NCI-H2029 treated with DMSO at 0.1 percent for 48 hours (cell line): ENCODE results near the gene GRM1.

ENCODE experiments used
- DNase-seq: peaks from one replicate; lab custom pipeline; 2025; lab: John Stamatoyannopoulos, UW

Gene GRM1

DNA sequence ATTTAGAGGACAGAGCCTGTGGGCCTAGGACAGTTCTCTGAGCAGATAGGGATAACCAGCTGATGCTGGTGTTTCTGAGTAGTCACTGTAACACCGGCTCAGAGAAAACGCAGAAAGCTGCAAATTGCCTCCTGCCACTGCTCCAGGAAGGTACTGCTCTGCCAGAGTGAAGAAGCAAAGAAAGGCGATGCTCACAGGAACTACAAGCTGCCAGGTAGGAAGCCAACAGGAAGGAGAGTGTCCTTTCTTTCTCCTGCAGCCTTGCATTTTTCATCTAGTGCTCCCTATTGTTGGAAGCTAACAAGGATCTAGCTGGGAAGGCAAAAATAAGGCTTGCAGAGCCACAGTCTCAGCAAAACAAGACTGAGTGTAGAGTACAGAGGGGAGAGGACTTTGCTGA, 444.1 kb downstream of the GRM1 start:
- DNase-seq = no peak

DNA sequence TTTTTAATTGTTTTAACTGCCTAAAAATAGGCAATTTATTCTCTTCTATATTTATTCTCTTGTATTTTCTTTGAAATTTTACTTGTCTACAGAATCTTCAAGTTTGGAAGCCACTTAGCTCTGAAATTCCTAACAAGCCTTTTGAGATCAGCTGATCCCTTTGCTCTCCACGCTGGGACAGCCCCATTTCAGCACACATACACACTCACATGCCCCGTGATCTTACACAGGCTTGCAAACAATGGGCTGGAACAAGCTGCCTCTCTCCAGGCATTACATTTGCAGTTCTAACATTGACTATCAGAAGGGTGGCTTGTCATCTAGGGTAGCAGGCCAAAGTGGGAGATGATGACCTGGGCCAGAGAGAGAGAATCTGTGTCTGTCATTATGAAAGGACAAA, 452.7 kb downstream of the GRM1 start:
- no peak for DNase-seq

DNA sequence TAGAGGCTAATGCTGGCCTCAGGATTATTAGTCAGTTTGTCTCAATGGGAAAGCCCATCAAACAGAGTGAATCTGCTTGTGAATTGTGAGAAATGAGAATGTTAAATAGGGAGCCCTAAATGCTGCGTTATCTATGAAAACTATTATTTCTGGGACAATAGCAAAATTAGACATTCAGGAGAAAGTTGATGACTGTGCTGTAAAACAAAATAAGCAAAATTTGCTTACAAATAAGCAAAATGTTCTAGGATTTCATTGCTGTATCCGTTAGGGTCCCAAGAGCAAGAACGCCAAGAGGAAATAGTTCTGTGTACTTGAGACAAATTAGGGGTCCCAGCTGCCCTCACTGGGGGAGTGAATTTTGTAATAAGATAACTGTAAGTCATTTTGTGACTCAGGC, 455.5 kb downstream of the GRM1 start:
- DNase-seq = no peak
